ENCODE results near the gene PKM.

DNA sequence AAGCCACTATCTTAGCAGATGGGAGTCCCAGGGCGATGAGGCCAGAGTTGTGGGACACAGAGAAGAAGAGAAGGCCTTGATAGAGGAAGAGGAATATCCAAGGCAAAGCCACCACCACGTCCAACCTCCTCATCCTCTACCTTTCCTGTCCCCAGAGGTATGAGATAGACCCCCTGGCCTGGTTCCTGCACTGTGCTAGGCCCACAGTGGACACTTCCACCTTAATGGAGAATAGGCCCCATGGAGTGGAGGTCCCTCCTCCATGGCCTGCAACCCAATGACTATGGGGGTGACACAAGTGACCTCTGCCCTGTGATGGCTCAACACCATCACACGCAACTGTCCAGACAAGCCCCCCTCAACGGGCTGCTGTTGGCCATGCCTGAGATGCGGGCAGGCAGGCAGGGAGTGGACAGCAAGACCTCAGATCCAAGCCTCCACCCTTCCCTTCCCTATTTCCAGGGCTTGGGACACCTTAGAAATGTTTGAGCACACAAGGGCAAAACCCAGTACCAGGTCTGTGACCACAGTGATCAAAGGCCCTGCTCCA is 70.2 kb downstream of the PKM start:
- TF ChIP-seq GATA3 (IDR thresholded peaks at IDR 0.05; ENCODE audit: low read depth, low read length), result no peak
- no peak for TF ChIP-seq GATA2 (IDR thresholded peaks at IDR 0.05; ENCODE audit: low read depth, low read length)
